Kidney (tissue), 14 donors: ENCODE results near the gene AMFR. TPM values are rescaled to one million over a fixed set of nuclear protein-coding genes. Genes with fewer than 3 reads are reported as not detected.

ENCODE experiments used
- DNase-seq, 5 donors: peaks; one replicate each; pipeline ENCODE4 v3.0.0-alpha.2; 2013 to 2020
- FAIRE-seq: peaks from 2 replicates; lab custom pipeline; 2012; peaks lifted over from hg19 to GRCh38; lab: Jason Lieb, UNC
- H3K27ac ChIP-seq, 2 donors: one replicate each; pipeline ENCODE4 v1.7.0; 2013; ENCODE audit warnings: low read depth in 2 of 2, low read length in 2 of 2, inconsistent platforms in 1 of 2
- H3K27me3 ChIP-seq: one replicate; pipeline ENCODE4 v1.7.1; 2013; ENCODE audit warnings: low read length, inconsistent platforms; ENCODE audit not compliant: control insufficient read depth, insufficient read depth
- H3K36me3 ChIP-seq, 3 donors: one replicate each; pipeline versions ENCODE4 v1.7.0 to v1.7.1; 2013; ENCODE audit warnings: low read length in 3 of 3, control low read depth in 1 of 3, inconsistent platforms in 1 of 3; ENCODE audit not compliant: insufficient read depth in 3 of 3, control insufficient read depth in 2 of 3
- H3K4me1 ChIP-seq, 3 donors: one replicate each; pipeline versions ENCODE4 v1.7.0 to v1.7.1; 2013; ENCODE audit warnings: low read length in 3 of 3, inconsistent platforms in 1 of 3, low read depth in 1 of 3; ENCODE audit not compliant: control insufficient read depth in 2 of 3, insufficient read depth in 2 of 3
- H3K4me3 ChIP-seq, 3 donors: one replicate each; pipeline versions ENCODE4 v1.7.0 to v1.8.1; 2013; ENCODE audit warnings: low read length in 3 of 3, control low read depth in 1 of 3, inconsistent platforms in 1 of 3
- H3K9ac ChIP-seq, 3 donors: one replicate each; pipeline versions ENCODE4 v1.7.0 to v1.7.1; 2013; ENCODE audit warnings: low read length in 3 of 3, control low read depth in 1 of 3, inconsistent platforms in 1 of 3
- H3K9me3 ChIP-seq, 3 donors: one replicate each; pipeline versions ENCODE4 v1.7.0 to v1.7.1; 2013; ENCODE audit warnings: low read length in 3 of 3, control low read depth in 1 of 3, inconsistent platforms in 1 of 3; ENCODE audit not compliant: control insufficient read depth in 2 of 3, insufficient read depth in 1 of 3
- CTCF ChIP-seq: IDR thresholded peaks from 3 replicates; pipeline ENCODE4 v1.5.1; 2012; ENCODE audit warnings: mild to moderate bottlenecking, moderate library complexity, borderline replicate concordance; ENCODE audit not compliant: insufficient read depth; ENCODE audit errors: extremely low read depth
- intact Hi-C: fragments of 100-400 bp; cut with DNase I; formaldehyde crosslinking; loops from one replicate; pipeline ENCODE4 v1.11.1; 2022
- polyA plus RNA-seq: library from polyadenylated mRNA; stranded (reverse); fragments of 350-450 nt; fragmentation: Illumina TruSeq; extraction: RNeasy Lipid Tissue Mini Kit (QIAGEN cat#74804); gene quantifications from one replicate; pipeline ENCODE4 v1.2.3, GENCODE V29; 2014; ENCODE audit warnings: low read depth, low replicate concordance; ENCODE audit not compliant: insufficient read depth
- total RNA-seq: library from RNA; stranded (reverse); fragmentation: NEBNext Ultra II Directional; extraction: Animal tissue kit (Norgen Biotek cat#: 25700); gene quantifications from one replicate; pipeline ENCODE4 v1.2.1, GENCODE V29; 2021
- donor health status: control.
- donor health status: control.
- donor health status: control.
- donor health status: control.
- donor health status: control.
- donor health status: DM: yes; HTN: yes; CAD: no.
- donor health status: Normal renal cell carcinoma (clear cell type).

AMFR gene
- total and polyA plus RNA-seq, 2 donors from 2014 or later, result 143 to 163 TPM

GRCh38 chr16:56321571-56321970 lies 103.8 kb downstream of the AMFR start:
- Histone ChIP-seq H3K27ac (no peak overlapping the region), H3K4me3 (no peak overlapping the region), H3K4me1 (peaks cover 0 to 4% (median 0%) of the 10 kb centered on the region in 3 donors), H3K9me3 (no peaks in the 10 kb centered on the region), H3K9ac (no peak overlapping the region), H3K36me3 (no peaks in the 10 kb centered on the region), H3K27me3 (no peaks in the 10 kb centered on the region)
- intact Hi-C loops, result no loop called here
- TF ChIP-seq CTCF, result no peak
- FAIRE-seq (no peak), DNase-seq (no peak)

DNA sequence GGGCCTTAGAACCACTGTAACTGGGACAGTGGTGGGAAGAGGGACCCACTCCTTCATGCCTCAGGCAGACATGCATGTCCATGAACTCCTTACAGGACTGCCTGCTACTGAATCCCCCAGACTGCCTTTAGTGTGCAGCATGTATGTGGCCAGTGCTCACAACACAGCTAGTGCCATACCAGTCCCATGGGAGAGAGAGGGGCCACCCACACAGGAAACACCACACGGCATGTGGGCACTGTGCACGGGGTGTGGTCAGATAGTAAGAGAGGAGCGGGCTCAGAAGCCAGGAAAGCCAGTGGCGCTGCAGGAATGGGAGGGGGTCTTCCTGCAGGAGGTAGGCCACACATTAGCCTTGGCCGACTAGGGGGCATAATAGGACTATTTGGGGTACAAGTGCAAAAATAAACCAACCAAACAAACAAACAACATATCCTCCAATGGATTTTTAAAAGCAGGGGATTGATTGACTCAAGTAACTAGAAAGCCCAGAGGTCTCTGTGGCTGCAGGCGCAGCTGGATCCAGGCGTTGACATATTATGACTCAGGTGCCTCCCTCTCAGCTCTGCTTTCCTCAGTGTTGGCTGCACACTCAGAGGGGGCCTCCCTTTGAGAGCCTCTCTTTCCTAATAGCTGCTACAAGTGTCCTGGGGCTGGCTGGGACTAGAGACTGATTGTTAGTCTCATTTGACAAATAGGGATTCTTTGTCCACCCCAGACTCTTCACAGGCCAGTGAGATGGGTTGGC lies 104.4 kb downstream of the AMFR start:
- H3K4me3 ChIP-seq, result no peak overlapping the region
- intact Hi-C loops, result no loop called here

DNA sequence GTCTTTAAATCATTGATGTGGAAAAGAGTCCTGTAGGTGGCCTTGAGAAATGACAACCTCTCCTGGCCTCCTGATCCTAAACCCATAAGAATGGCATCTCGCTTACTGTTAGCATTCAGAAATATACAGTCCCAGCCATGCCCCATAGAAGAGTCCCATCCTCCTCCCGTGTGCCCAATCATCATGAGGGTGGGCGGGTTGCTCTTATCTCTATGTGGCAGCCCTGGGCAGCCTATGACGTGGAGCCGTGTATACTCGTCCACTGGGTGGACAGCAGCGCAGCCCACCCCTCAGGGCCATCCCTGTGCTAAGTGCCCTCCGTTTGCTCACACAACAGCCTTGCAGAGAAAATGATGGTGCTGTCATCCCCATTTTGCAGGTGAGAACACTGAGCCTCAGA lies 105.3 kb downstream of the AMFR start:
- peaks cover 0 to 4% (median 0%) of the 10 kb centered on the region in 3 donors for H3K4me1 ChIP-seq
- H3K36me3 ChIP-seq, result no peaks in the 10 kb centered on the region
- H3K27ac ChIP-seq, result no peak overlapping the region
- no peak for DNase-seq
- no peak for FAIRE-seq
- no peak overlapping the region for H3K4me3 ChIP-seq
- TF ChIP-seq CTCF, result no peak
- no peak overlapping the region for H3K9ac ChIP-seq
- H3K27me3 ChIP-seq, result no peaks in the 10 kb centered on the region
- intact Hi-C loops, result no loop called here
- H3K9me3 ChIP-seq, result no peaks in the 10 kb centered on the region

More for the DNA sequence above, 104.4 kb downstream of the AMFR start:
- Histone ChIP-seq H3K27me3 (no peaks in the 10 kb centered on the region), H3K27ac (no peak overlapping the region), H3K9me3 (no peaks in the 10 kb centered on the region), H3K36me3 (no peaks in the 10 kb centered on the region), H3K4me1 (peaks cover 0 to 4% (median 0%) of the 10 kb centered on the region in 3 donors), H3K9ac (no peak overlapping the region)
- TF ChIP-seq CTCF, result no peak
- FAIRE-seq (no peak), DNase-seq (no peak)
